Tibial nerve (tissue), 4 donors: ENCODE data around the gene STX12. TPM values are rescaled to one million over a fixed set of nuclear protein-coding genes. Genes with fewer than 3 reads are reported as not detected.

Experiments
- DNase-seq, 2 donors: peaks; one replicate each; pipeline ENCODE4 v3.0.0-alpha.2; 2019; ENCODE audit warnings: low spot score in 2 of 2
- H3K27ac ChIP-seq, 4 donors: fragments of 200-600 bp; sonication (generic) in 3 of 4; one replicate each; pipeline ENCODE4 v1.5.1; 2017 to 2019; ENCODE audit warnings: mild to moderate bottlenecking in 1 of 4
- H3K27me3 ChIP-seq, 2 donors: fragments of 200-600 bp; sonication (generic) in 1 of 2; one replicate each; pipeline versions ENCODE4 v1.5.1 to v1.6.0; 2017 to 2019
- H3K36me3 ChIP-seq, 3 donors: fragments of 200-600 bp; sonication (generic); one replicate each; pipeline ENCODE4 v1.5.1; 2018 to 2019
- H3K4me1 ChIP-seq, 4 donors: fragments of 200-600 bp; sonication (generic) in 3 of 4; one replicate each; pipeline ENCODE4 v1.5.1; 2017 to 2019
- H3K4me3 ChIP-seq, 4 donors: fragments of 200-600 bp; sonication (generic) in 3 of 4; one replicate each; pipeline ENCODE4 v1.5.1; 2017 to 2019; ENCODE audit warnings: mild to moderate bottlenecking in 1 of 4, moderate library complexity in 1 of 4
- H3K9me3 ChIP-seq, 4 donors: fragments of 200-600 bp; sonication (generic) in 3 of 4; one replicate each; pipeline ENCODE4 v1.5.1; 2017 to 2019
- EP300 ChIP-seq, 2 donors: sonication (generic); formaldehyde crosslinking; IDR thresholded peaks; one replicate each; pipeline ENCODE4 v1.6.1; 2017; ENCODE audit warnings: antibody characterized with exemption in 2 of 2, mild to moderate bottlenecking in 1 of 2
- POLR2A ChIP-seq, 2 donors: fragments of 450-650 bp; IDR thresholded peaks; one replicate each; pipeline ENCODE4 v1.6.1; 2017; ENCODE audit warnings: antibody characterized with exemption in 2 of 2, mild to moderate bottlenecking in 2 of 2, moderate library complexity in 2 of 2
- WGBS, 2 donors: methylation state at CpG; one replicate each; pipeline ENCODE4 v1.1.5; 2018; 5-methylcytosine and 5-hydroxymethylcytosine counted together
- total RNA-seq, 4 donors: library from RNA; depleted of rRNA; stranded (reverse); fragments of >200 nt; gene quantifications; one replicate each; pipeline ENCODE4 v1.1.0, GENCODE V29; 2016
- TF ChIP-seq, protein P1 (sequence below), 5 experiments: fragments of 200-600 bp in 3 of 5; fragments of 450-650 bp in 2 of 5; sonication (generic) in 3 of 5; IDR thresholded peaks; one replicate each; pipeline ENCODE4 v1.5.1; 2016 to 2019; ENCODE audit warnings: antibody characterized with exemption in 5 of 5, mild to moderate bottlenecking in 3 of 5, moderate library complexity in 2 of 5

STX12 gene
- 10 to 100 TPM; 51.6 to 71.0 (median 66.9) TPM for total RNA-seq

DNA sequence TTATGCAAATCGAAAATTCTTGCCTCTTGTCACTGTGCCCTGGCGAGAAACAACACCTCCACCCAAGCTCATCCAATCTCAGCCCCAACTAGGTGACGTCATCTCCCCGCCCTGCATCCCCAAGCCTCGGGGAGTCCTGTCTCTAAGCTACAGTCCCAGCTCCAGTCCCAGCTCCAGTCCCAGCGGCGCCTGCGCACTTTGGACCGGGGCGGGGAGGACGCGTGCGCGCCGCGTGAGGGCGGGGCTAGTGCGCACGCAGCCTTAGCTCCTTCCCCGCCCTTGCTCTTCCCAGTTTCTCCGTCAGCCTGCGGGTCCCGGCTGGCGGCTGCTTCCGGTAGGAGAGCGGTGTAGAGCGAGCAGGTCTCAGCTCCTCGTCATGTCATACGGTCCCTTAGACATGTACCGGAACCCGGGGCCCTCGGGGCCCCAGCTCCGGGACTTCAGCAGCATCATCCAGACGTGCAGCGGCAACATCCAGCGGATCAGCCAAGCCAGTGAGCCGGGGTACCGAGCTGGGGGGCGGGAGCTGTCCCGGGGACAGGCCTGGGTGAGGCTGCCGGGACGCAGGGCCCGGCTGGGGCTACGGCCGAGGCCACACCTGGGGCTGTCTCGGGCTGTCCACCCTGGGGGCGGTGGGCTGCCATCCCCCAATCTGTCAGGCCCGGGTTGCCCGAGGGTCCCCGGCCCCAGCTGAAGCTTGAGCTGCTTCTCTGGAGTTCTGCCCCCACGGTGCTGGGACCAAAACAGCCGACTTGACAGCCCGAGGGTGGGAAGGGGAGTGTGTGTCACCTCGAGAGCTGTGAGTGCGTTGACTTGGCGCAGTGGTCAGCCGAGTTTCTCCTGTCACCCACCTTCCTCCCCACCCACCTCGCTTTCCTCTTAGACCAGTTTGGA is at the start of gene STX12:
STX12 (plus strand) TSS at position 288 of the 894 bp plus-strand sequence; CDS start at position 377, 89 bp downstream.
- DNase-seq = peak; percentile 98 to 99
- Histone ChIP-seq H3K4me1 (peaks cover 0 to 46% (median 6%) of the 10 kb centered on the region in 4 donors), H3K4me3 (peak within 1 kb of the TSS; percentile 67 to 89 (median 80)), H3K36me3 (peaks cover 0 to 11% (median 0%) of the 10 kb centered on the region in 3 donors), H3K9me3 (no peaks in the 10 kb centered on the region), H3K27ac (peak within 1 kb of the TSS; percentile 76 to 94 (median 92)), H3K27me3 (no peaks in the 10 kb centered on the region)
- peak; percentile 90 to 93 for TF ChIP-seq POLR2A (IDR thresholded peaks at IDR 0.05)
- TF ChIP-seq, protein P1, sequence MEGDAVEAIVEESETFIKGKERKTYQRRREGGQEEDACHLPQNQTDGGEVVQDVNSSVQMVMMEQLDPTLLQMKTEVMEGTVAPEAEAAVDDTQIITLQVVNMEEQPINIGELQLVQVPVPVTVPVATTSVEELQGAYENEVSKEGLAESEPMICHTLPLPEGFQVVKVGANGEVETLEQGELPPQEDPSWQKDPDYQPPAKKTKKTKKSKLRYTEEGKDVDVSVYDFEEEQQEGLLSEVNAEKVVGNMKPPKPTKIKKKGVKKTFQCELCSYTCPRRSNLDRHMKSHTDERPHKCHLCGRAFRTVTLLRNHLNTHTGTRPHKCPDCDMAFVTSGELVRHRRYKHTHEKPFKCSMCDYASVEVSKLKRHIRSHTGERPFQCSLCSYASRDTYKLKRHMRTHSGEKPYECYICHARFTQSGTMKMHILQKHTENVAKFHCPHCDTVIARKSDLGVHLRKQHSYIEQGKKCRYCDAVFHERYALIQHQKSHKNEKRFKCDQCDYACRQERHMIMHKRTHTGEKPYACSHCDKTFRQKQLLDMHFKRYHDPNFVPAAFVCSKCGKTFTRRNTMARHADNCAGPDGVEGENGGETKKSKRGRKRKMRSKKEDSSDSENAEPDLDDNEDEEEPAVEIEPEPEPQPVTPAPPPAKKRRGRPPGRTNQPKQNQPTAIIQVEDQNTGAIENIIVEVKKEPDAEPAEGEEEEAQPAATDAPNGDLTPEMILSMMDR (IDR thresholded peaks at IDR 0.05) = peak in 1 of 5 experiments; percentile 26
- TF ChIP-seq EP300 (IDR thresholded peaks at IDR 0.05) = peak; percentile 92 to 97
- WGBS, 2 donors = 0 to 1% methylated on average over 38 to 40 of the region's 58 CpGs

- peaks cover 0 to 8% (median 0%) of the 10 kb centered on the region in 3 donors for H3K36me3 ChIP-seq
- H3K4me1 ChIP-seq = peaks cover 0 to 38% (median 13%) of the 10 kb centered on the region in 4 donors
- H3K27ac ChIP-seq = peak overlapping the region; percentile 49 to 93 (median 86)
- WGBS, 2 donors = 41 to 50% methylated on average over 9 of the region's 9 CpGs
- H3K4me3 ChIP-seq = peak overlapping the region; percentile 14 to 67 (median 34)
- no peaks in the 10 kb centered on the region for H3K9me3 ChIP-seq
- TF ChIP-seq POLR2A (IDR thresholded peaks at IDR 0.05) = no peak
- TF ChIP-seq, protein P1 (IDR thresholded peaks at IDR 0.05) = no peak
- no peak for TF ChIP-seq EP300 (IDR thresholded peaks at IDR 0.05)
- H3K27me3 ChIP-seq = no peaks in the 10 kb centered on the region
- DNase-seq = peak in 1 of 2 donors; percentile 13
These were observed 48.1 kb upstream of the STX12 start for GRCh38 chr1:27724961-27725373.

GRCh38 chr1:27725374-27726172 is 47.4 kb upstream of the STX12 start, which contains the start of gene FAM76A:
Gene FAM76A, plus strand, starts transcription at chr1:27725961. Its CDS starts 120 bp downstream, at chr1:27726081.
- peak within 1 kb of the TSS; percentile 62 to 97 (median 74) for H3K4me3 ChIP-seq
- peak within 1 kb of the TSS; percentile 87 to 96 (median 94) for H3K27ac ChIP-seq
- H3K4me1 ChIP-seq = peaks cover 0 to 38% (median 13%) of the 10 kb centered on the region in 4 donors
- no peaks in the 10 kb centered on the region for H3K27me3 ChIP-seq
- 1 to 2% methylated on average over 24 to 30 of the region's 72 CpGs for WGBS, 2 donors
- DNase-seq = peak; percentile 99
- peaks cover 0 to 11% (median 0%) of the 10 kb centered on the region in 3 donors for H3K36me3 ChIP-seq
- TF ChIP-seq, protein P1 (IDR thresholded peaks at IDR 0.05) = peak; percentile 41 to 66 (median 55)
- TF ChIP-seq POLR2A (IDR thresholded peaks at IDR 0.05) (peak; percentile 73 to 91), EP300 (IDR thresholded peaks at IDR 0.05) (peak; percentile 88 to 92)
- H3K9me3 ChIP-seq = no peaks in the 10 kb centered on the region

- Histone ChIP-seq H3K4me1 (peaks cover 0 to 38% (median 13%) of the 10 kb centered on the region in 4 donors), H3K9me3 (no peaks in the 10 kb centered on the region), H3K27me3 (no peaks in the 10 kb centered on the region), H3K4me3 (peak overlapping the region; percentile 62 to 97 (median 74)), H3K36me3 (peaks cover 0 to 14% (median 0%) of the 10 kb centered on the region in 3 donors), H3K27ac (peak overlapping the region; percentile 87 to 96 (median 94))
- peak in 1 of 2 donors; percentile 15 for DNase-seq
- WGBS, 2 donors = 0 to 1% methylated on average over 29 to 39 of the region's 46 CpGs
- TF ChIP-seq, protein P1 (IDR thresholded peaks at IDR 0.05) = no peak
- TF ChIP-seq EP300 (IDR thresholded peaks at IDR 0.05) (no peak), POLR2A (IDR thresholded peaks at IDR 0.05) (no peak)
These were observed 46.6 kb upstream of the STX12 start for GRCh38 chr1:27726173-27727044.
